HG02970 (cell line): ENCODE measurements around the gene PRSS37.
"Not testable (repeated sequence)": the region's sequence is repeated elsewhere in the genome, so short reads cannot be mapped to it uniquely, and the experiment has no call there.

Source experiments
- ATAC-seq: cut with Tn5 transposase; IDR thresholded peaks from one replicate; pipeline ENCODE4 v1.9.1; 2021; ENCODE audit warnings: mild to moderate bottlenecking, moderate library complexity, moderate number of reproducible peaks; ENCODE audit not compliant: unreplicated experiment, low FRiP score

The PRSS37 gene, protein sequence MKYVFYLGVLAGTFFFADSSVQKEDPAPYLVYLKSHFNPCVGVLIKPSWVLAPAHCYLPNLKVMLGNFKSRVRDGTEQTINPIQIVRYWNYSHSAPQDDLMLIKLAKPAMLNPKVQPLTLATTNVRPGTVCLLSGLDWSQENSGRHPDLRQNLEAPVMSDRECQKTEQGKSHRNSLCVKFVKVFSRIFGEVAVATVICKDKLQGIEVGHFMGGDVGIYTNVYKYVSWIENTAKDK

DNA sequence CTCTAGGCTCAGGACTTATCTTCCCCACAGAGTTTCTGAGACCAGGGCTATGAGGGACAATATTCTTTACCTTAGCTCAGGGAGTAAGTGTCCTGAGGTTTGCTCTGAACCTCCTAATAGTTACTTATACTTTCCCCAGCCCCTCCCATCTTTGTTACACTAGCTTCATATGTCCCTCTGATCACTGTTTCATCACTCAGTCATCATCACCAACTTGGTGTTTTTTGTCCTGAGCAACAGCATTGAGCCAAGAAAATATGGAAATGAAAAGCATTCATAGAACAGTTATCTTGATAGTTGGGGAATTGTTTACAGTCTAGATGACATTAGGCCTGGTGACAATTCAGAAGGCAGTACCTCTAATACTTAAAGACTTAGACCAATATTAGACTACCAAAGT, at the start of gene PRSS37:
TSS of gene PRSS37 (minus strand) at position 101 of the 400 bp plus-strand sequence. CDS start 436 bp downstream, outside the sequence.
- ATAC-seq: no peak

DNA sequence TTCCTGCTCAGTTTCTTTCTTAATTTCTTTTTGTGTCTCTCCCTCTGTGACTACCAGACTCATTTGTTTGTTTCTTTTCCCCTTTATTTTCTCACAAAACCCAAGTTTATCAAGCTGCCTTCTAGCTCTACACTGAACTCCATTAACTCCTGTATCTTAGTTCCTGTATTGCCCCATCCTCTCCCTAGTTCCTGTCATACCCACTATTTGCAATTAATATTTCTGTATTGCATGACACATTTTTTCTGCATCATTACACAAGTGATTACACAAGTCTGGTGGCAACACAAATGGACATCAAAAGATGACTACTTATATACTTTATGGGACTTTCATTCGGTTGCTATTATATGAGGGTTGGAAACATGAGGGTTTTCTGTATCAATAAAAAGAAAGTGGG, 48.0 kb upstream of the PRSS37 start:
- ATAC-seq: no peak

DNA sequence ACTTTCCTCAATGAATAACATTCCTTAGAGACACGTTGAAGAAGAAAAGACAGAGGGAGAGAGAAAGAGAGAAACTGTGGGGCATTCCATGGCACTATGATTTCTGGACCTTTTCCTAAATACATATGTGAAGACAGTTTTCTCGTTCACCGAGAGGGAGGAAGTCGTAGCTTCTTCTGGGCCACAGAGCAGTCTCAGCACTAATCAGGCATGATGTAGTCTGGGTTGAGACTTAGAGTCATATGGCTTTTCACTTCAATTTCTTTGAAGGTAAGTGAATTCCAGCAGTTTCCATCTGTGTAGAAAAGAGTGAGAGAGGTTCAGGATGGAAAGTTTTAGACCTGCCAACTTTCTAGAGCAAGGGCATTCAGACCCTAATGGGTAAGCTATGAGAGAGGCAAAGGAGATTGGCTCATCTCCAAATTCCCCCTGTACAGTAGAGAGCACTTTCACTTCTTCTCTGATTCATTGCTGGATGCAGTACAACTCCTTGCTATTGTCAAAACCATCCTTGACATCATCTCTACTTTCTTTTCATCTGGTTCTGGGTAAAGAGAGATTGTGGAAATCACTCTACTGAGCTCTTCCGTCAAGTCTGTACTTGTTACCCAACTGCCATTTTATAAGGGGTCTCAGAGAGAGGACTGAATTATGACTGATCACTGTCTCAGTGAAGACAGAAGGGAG, 43.4 kb upstream of the PRSS37 start:
- peak; percentile 48 for ATAC-seq

DNA sequence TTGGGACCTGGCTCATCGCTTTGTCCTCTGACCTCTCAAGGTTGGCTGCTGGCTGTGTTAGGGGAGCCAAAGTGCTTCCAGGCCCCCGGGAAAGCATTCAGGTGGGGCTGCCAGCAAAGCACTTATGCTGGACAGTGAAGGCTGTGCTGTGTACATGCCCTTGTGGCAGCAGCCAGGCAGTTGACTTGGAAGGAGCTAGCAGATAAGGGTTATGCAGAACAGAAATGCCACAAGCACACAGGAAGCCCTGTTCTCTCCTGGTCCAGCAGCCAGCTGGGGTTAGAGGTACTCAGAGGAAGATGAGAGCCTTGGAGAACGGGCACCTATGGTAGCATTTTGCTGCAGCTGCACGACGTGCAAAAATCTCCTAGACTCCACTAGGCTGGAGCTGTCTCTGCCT, 39.7 kb upstream of the PRSS37 start:
- ATAC-seq: no peak

DNA sequence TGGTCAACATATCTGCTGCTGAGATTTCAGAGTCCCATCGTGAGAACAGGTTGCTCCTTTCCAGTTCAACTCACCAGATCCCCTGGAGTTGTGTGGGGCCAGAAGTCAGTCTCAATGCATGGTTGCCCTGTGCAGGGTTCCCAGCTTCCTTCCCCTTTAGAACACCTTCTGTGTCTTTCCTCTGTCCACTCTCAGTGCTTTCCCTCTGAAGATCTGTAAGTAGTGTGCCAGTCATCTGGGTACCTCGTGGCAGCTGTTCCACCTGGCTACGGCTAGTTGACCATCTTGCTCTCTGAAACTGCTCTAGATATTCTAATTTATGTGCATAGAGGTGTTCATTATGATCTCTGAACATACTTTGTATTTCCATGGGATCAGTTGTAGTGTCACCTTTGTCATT, 36.1 kb upstream of the PRSS37 start:
- no peak for ATAC-seq

DNA sequence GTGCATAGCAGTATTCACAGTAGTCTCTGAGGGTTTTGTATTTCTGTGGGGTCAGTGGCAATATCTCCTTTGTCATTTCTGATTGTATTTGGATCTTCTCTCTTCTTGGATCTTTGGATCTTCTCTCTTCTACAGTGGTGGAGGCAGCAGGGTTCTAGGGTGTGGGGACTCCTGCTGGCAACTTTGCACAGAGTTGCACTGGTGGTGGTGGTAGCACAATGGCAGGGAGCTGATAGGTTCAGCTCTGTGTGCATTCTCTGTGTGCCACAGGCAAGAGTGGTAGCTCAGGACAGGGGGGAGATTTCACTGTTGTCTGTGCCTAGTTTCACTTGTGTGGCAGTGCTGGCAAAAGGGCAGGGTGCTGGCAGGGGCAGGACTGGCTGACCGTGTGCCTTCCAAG, 35.1 kb upstream of the PRSS37 start:
- no peak for ATAC-seq

DNA sequence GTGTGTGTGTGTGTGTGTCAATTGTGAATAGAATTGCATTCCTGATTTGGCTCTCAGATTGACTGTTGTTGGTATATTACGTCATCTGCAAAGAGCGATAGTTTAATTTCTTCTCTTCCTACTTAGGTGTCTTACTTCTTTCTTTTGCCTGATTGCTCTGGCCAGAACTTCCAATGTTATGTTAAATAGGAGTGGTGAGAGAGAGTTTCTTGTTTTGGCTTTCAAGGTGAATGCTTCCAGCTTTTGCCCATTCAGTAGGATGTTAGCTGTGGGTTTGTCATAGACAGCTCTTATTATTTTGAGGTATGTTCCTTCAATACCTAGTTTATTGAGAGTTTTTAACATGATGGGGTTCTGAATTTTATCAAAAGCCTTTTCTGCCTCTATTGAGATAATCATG, 34.2 kb upstream of the PRSS37 start:
- no peak for ATAC-seq

DNA sequence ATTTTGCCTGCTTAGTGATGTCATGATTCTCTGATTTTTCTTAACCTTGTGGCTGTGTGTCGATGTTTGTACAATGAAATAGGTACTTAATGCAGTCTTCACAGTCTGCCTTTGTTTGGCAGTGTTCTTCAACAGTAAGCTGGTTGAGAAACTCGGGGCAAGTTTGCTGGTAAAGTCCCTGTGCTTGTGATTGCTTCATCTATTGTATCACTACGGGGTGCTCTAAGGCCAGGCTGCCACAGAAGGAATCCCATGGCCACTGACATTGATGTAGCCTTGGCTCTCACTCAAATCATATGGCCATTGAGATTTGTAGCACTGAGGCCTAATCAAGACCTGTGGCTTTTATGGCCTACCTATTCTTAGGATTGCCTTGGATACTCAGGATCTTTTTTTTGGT, 33.5 kb upstream of the PRSS37 start:
- no peak for ATAC-seq

DNA sequence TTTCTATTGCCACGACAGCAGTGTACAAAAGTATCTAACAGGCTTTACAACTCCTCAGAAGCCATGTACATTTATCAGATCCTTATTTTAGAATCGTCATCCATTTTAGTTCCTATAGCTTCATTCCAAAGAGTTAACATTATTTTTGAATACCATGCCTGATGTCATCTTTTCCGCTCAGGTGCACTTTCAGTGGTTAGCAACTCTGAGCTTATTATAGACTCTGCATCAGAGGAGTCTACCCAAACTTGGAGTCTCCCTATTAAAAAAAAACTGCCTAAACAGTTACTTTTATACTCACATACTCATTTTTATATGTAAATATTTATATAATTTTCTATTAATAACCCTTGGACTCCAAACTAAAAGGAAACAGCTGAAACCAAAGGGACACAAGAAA, 31.6 kb upstream of the PRSS37 start:
- no peak for ATAC-seq

DNA sequence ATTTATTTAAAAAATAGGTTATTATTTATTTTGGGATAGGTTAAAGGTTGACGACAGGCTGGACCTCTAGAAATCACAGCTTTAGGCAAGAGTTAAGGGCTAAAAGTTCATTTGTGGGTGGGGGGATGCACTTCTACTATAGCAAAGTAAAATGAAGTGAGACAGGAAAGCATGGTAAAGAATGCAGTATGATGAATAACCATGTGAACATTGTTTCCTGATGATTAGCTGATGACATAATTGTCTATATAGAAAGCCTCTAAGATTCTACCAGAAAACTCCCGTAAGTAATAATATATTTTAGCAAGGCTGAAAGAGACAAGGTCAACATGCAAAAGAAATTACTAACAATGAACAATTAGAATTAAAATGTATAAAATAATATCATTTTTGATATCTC, 25.7 kb upstream of the PRSS37 start:
- ATAC-seq: no peak

DNA sequence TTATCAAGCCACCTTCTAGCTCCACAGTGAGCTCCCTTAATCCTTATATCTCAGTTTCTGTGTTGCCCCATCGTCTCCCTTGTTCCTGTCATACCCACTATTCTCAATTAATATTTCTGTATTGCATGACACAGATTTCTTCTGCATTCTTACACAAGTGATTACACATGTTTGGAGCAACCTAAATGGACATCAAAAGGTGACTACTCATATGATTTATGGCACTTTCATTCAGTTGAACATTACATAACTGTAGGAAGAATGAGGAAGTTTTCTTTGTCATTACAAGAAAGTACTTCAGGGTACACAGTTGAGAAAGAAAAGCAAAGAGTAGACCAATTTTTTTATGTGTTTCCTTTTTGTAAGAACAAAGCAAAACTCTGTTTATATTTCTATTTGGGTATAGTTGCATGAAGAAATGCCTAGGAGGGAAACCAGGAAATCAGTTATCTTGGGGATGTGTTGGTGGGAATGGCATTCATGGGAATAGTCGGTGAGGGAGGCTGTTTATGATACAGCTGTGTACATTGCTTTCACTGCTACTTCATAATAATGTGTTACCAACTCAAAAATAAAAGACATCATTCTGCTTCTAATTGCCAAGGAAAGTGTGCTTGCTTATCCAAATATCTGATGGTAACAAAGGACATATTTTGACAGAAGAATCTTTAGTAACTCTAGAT, 23.6 kb upstream of the PRSS37 start:
- ATAC-seq: no peak

DNA sequence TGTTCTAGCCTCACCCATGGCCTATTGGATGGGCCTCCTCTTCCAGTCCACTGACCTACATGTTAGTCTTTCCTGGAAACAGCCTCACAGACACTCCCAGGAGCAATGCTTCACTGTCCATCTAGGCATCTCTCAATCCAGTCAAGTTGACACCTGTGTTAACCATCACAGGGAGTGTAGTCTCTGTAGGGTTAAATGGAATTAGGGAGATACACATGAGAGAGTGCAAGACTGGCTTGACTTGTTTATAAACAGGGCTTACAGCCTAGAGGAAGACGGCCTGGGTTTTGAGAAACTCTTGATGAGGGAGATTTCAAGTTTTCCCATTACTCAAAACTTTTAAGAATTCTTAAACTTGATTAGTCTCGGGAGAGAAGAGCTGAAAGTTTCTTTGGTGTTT, 18.9 kb upstream of the PRSS37 start:
- no peak for ATAC-seq

DNA sequence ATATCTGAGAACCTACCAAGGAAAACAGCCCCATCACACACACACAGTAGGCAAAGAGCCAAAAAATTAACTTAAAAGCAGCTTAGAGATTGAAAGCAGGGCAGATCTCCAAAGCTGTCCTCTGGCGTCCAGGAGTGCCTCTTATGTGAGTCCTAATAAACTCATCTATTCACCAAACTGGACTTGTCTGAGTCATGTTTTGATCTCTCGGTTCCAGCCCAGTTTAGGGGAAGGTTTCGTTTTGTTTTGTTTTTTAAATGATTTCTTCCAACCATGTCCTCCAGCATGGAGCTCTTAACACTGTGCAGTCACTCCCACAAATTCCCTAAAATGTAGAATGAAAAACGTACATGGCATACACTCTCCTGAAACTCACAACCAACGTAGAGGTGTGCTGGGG, 6.7 kb upstream of the PRSS37 start:
- no peak for ATAC-seq

DNA sequence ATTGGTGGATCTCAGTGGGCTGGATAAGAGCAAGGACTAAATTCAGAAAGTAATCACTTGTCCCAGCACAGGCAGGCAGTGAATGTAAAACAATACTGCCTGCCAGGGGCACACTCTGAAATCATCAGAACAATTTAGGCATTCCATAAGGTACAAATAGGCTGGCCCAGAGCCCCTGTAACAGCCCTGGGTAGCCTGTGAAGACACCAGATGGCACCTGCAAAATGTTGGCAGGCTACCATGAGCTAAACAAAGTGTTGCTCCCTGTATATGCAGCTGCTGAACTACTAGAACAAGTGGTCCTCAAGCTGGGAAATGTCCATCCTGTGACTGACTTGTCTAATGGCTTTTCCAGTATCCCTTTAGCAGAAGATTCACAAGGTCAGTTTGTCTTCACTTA, 3.0 kb upstream of the PRSS37 start:
- ATAC-seq: no peak

DNA sequence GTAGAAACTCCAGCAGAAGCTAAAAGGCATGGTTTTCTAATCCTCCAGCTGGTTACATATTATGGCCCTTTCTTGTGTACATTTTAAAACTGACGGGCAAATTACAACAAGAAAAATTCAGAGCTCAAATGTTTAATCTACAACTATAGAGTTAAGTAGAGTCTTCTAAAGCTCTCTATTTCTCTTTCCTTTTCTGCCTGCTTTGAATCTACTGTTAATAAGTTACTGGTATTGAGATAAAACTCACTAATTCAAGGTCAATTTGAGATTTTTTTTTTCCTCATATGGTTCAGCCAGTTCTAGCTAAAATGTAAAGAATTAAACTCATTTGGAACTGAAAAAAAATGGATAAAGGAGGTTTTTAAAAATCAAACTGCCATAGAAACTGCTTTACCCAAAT, 1.6 kb upstream of the PRSS37 start:
- no peak for ATAC-seq

DNA sequence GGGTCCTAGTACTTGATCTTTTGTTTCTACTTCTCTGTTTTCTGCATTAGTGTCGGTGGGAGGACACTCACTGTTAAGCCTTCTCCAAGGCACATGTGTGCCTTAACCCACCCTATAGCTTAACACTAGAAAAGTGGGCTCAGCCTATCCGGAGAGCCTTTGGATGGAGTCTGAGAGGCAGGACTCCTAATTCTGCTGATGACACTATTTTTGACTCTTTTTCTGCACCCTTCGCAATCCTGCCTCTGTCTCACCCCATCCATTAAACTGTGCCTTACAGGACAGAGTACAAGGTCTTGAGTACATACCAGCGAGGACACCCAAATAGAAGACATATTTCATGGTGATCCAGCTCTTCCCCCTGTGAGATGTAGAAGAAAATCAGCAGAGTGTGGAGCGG, 577 bp downstream of the PRSS37 start:
- ATAC-seq: no peak

DNA sequence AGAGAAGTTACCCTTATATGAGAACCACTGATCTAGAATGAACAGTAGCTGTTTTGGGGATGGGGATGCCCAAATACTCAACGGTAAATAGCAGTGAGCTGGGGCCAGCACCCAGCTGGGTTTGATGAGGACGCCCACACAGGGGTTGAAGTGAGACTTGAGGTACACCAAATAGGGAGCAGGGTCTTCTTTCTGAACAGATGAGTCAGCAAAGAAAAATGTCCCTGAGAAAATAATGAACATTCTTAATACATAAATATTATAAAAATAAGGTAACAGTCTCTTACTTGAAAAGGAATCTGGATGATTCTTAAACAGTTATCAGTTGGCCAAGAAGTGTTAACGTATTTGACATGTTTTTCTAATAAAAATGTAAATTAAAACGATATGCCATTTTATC, 2.0 kb downstream of the PRSS37 start:
- ATAC-seq: no peak

DNA sequence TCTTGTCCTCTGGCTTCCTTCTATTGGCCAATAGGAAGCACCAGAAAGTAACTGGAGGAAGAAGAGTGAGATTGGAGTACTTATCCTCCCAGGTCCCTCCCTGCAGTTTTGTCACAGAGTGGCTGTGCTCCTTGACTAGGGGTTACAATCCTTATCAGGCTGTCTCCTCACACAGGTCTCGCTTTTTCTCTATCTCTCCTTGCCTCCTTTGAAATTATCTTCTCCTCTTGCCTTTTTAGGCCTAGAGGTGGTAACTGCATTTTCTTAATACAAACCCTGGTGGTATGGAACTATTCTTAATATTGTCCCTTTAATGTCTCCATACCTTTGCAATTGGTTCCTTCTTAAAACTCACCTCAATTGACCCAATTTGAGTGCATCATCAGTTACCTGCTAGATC, 2.7 kb downstream of the PRSS37 start:
- no peak for ATAC-seq

DNA sequence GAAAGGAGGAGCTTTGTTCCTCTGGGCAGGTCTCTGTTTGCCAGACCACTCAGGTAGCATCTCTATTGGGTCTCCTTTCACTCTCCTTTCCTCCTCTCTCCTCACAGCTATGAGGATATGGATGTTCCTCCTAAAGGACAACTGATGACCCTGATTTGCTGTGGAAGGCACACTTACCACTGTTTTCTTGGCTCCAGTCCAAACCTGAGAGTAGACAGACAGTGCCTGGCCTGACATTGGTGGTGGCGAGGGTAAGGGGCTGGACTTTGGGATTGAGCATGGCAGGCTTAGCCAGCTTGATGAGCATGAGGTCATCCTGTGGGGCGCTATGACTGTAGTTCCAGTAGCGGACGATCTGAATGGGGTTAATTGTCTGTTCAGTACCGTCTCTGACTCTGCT, 3.6 kb downstream of the PRSS37 start:
- ATAC-seq: no peak

DNA sequence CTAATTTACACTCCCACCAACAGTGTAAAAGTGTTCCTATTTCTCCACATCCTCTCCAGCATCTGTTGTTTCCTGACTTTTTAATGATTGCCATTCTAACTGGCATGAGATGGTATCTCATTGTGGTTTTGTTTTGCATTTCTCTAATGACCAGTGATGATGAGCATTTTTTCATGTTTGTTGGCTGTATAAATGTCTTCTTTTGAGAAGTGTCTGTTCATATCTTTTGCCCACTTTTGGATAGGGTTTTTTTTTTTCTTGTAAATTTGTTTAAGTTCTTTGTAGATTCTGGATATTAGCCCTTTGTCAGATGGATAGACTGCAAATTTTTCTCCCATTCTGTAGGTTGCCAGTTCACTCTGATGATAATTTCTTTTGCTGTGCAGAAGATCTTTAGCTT, 18.9 kb downstream of the PRSS37 start:
- ATAC-seq: not testable (repeated sequence)

DNA sequence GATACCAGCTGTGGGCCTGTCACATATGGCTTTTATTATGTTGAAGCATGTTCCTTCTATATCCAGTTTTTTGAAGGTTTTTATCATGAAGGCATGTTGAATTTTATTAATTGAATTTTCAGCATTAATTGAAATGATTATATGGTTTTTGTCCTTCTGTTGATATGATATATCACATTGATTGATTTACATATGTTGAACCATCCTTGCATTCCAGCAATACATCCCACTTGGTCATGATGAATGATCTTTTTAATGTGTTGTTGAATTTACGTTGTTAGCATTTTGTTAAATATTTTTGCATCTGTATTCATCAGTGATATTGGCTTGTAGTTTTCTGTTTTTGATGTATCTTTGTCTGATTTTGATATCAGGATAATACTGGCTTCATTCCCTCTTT, 21.2 kb downstream of the PRSS37 start:
- ATAC-seq: no peak

DNA sequence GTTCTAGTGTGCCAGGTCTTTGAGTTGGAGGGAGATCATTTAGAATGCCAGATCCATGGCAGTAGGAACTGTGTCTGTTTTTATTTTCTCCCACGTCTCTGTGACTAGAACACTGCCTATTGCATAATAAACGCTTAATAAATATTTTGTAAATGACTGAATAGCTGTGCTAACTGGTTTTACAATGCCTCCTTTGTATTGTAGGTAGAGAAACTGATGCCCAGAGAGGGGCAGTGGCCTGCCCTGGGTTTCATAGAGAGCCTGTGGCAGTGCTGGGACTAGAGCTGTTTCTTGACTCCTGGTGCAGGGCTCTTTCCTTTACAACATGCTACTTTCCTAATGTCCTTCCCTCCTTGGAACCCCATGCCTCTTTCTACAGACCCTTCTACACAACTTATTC, 48.8 kb downstream of the PRSS37 start:
- no peak for ATAC-seq
